Brain microvascular endothelial cell (primary cell): ENCODE results near the gene ANO6.

Experiments
- DNase-seq: peaks from one replicate; pipeline ENCODE4 v3.0.0-alpha.2; 2020
- H3K27ac ChIP-seq: fragments of 250-450 bp; sonication (Bioruptor Pico); 2 replicates; pipeline ENCODE4 v1.5.1; 2020; ENCODE audit warnings: mild to moderate bottlenecking, moderate library complexity
- H3K27me3 ChIP-seq: fragments of 250-450 bp; sonication (Bioruptor Pico); replicated peaks from 2 replicates; pipeline ENCODE4 v1.5.1; 2020; ENCODE audit warnings: mild to moderate bottlenecking
- H3K36me3 ChIP-seq: fragments of 250-450 bp; sonication (Bioruptor Pico); replicated peaks from 2 replicates; pipeline ENCODE4 v1.5.1; 2020; ENCODE audit warnings: mild to moderate bottlenecking
- H3K4me3 ChIP-seq: 2 replicates; pipeline ENCODE4 v1.5.1; 2011; ENCODE audit warnings: low read depth, mild to moderate bottlenecking, control low read depth, low read length, moderate library complexity
- in situ Hi-C: cut with HindIII; loops from 2 replicates; pipeline ENCODE4 v1.10.0; 2017; ENCODE audit warnings: low sequenced_read_pairs, low pct_ligation_motif_present
- TF ChIP-seq, protein P1 (sequence below): IDR thresholded peaks from 2 replicates; pipeline ENCODE4 v1.5.1; 2011; ENCODE audit warnings: low read depth, mild to moderate bottlenecking, moderate library complexity, low read length, control low read depth, inconsistent platforms; ENCODE audit errors: missing control alignments

Gene ANO6

DNA sequence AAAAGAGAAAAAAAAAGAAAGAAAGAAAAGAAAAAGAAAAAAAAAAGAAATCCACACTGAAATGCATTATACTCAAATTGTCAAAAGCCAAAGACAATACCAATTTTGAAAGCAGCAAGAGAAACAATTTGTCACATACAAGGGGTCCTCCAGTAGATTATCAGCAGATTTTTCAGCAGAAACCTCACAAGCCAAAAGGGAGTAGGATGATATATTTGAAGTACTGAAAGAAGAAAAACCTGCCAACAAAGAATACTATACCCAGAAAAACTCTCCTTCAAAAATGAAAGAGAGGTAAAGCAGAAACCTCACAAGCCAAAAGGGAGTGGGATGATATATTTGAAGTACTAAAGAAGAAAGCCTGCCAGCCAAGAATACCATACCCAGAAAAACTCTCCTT is 37.1 kb upstream of the ANO6 start:
- TF ChIP-seq, protein P1, sequence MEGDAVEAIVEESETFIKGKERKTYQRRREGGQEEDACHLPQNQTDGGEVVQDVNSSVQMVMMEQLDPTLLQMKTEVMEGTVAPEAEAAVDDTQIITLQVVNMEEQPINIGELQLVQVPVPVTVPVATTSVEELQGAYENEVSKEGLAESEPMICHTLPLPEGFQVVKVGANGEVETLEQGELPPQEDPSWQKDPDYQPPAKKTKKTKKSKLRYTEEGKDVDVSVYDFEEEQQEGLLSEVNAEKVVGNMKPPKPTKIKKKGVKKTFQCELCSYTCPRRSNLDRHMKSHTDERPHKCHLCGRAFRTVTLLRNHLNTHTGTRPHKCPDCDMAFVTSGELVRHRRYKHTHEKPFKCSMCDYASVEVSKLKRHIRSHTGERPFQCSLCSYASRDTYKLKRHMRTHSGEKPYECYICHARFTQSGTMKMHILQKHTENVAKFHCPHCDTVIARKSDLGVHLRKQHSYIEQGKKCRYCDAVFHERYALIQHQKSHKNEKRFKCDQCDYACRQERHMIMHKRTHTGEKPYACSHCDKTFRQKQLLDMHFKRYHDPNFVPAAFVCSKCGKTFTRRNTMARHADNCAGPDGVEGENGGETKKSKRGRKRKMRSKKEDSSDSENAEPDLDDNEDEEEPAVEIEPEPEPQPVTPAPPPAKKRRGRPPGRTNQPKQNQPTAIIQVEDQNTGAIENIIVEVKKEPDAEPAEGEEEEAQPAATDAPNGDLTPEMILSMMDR = no peak
- in situ Hi-C loops = loop anchor here (25.0 kb wide), 1 partner anchor 209 kb away; no protein-coding TSS in a partner anchor
- no peak for DNase-seq
- Histone ChIP-seq H3K27me3 (no peaks in the 10 kb centered on the region), H3K36me3 (no peaks in the 10 kb centered on the region), H3K27ac (no peak overlapping the region), H3K4me3 (no peak overlapping the region)

DNA sequence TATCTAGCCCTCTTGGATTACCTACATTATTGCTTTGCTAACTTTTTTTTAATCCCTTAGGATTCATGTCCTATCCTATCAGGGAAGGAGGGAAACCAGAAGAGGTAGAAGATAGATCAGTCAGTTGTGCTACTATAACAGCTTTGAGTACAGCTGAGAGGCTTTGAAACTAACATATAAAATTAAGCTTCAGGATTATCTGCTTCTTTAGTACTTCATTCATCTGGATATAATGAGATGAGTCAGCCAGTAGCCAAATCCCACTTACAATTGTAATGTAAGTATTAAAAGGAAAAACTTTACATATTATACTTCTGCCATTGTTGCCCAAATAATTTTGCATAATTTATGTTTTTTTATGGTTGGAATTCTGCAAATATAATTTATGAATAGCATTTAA is 33.4 kb upstream of the ANO6 start:
- Histone ChIP-seq H3K27ac (no peak overlapping the region), H3K27me3 (no peaks in the 10 kb centered on the region), H3K4me3 (no peak overlapping the region), H3K36me3 (no peaks in the 10 kb centered on the region)
- in situ Hi-C loops = loop anchor here (25.0 kb wide), 1 partner anchor 205 kb away; no protein-coding TSS in a partner anchor
- DNase-seq = no peak
- TF ChIP-seq, protein P1 = no peak

DNA sequence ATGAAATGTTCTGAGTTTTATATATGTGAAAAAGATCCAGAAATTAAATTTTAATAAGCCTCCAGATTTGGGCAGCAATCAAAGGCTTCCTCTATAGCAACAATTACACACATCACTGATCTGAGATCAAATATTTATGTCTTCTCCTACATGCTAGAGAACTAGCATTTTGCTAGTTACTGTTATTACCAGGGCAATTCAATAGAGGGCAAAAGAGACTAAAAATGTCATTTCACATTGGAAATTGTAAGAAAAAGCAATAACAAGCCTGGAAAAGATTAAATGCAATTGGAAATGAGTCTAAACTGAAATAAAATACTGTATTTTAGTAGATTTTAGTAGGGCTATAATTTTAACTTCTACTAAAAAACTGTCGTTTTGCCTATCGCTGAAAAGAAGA is 32.6 kb upstream of the ANO6 start:
- no peak for DNase-seq
- TF ChIP-seq, protein P1 = peak; percentile 24
- Histone ChIP-seq H3K4me3 (no peak overlapping the region), H3K27me3 (no peaks in the 10 kb centered on the region), H3K27ac (no peak overlapping the region), H3K36me3 (no peaks in the 10 kb centered on the region)
- in situ Hi-C loops = loop anchor here (25.0 kb wide), 1 partner anchor 204 kb away; no protein-coding TSS in a partner anchor

DNA sequence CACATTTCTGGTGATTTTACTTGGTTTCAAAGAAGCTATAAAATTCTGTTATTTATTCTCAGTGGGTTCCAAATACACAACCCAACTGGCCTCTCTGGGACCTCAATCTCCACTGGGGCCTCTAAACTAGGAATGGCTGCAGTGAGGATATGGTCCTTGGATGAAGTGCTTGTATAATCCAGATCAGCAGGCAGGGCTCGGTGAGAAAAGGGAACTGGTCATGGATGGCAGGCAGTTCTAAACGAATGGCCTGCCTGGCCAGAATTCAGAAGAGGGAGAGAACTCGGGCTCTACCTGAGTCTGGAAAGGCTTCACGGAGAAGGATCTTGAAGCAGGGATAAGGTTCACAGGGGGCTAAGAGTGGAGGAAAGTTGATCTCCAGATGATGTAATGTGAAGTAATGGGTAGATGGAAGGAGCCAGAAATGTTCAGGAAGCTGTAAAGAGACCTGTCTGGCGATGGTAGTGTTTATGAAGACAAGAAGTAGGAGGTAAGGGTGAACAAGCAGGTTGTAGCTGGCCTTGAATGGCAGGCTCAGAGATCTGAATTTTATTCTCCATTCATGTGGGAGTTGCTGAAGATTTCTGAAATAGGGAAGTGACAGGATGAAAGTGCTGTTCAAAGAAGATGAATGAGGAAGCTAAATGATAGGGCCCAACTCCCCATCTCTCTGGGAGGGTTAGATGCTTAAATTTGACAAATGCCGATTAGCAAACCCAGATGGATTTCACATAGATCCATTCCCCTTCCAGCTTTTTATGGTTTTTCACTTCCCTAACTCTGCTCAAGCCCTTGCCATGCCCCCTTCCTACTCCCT is 31.5 kb upstream of the ANO6 start:
- DNase-seq = no peak
- TF ChIP-seq, protein P1 = no peak
- H3K36me3 ChIP-seq = no peaks in the 10 kb centered on the region
- H3K27ac ChIP-seq = no peak overlapping the region
- in situ Hi-C loops = loop anchor here (25.0 kb wide), 1 partner anchor 203 kb away; no protein-coding TSS in a partner anchor
- H3K27me3 ChIP-seq = no peaks in the 10 kb centered on the region
- no peak overlapping the region for H3K4me3 ChIP-seq

DNA sequence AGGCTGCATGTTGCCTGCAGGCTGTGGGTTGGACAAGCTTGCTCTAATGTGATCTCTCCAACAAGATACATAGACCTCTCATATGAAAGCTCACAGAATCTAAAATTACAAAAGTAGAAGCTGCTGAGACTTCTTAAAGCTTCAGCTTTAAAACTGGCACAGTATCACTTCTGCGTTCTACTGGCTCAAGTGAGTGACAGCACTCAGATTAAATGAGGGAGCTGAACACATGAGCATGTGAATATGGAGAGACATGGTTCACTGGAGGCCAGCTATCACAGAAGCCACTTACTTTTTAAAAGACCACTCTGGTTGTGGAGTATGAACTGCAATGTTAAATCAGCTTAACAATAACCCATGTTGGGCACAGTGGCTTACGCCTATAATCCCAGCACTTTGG is 29.1 kb upstream of the ANO6 start:
- Histone ChIP-seq H3K4me3 (no peak overlapping the region), H3K36me3 (no peaks in the 10 kb centered on the region), H3K27ac (no peak overlapping the region), H3K27me3 (no peaks in the 10 kb centered on the region)
- in situ Hi-C loops = loop anchor here (25.0 kb wide), 1 partner anchor 201 kb away; no protein-coding TSS in a partner anchor
- DNase-seq = no peak
- TF ChIP-seq, protein P1 = no peak
